Hepatocyte (in vitro differentiated cells): ENCODE results near the gene OBSL1.

Experiments used
- EZH2 ChIP-seq: fragments of 200-600 bp; sonication (generic); IDR thresholded peaks from 2 replicates; pipeline ENCODE4 v1.6.1; 2016; ENCODE audit warnings: antibody characterized with exemption, mild to moderate bottlenecking, borderline replicate concordance
- EZH2phosphoT487 ChIP-seq: fragments of 200-600 bp; sonication (generic); IDR thresholded peaks from one replicate; pipeline ENCODE4 v1.6.1; 2018; ENCODE audit warnings: antibody characterized with exemption, mild to moderate bottlenecking, low read depth, moderate library complexity; ENCODE audit not compliant: unreplicated experiment, severe bottlenecking
- TF ChIP-seq, protein P1 (sequence below): fragments of 200-600 bp; sonication (generic); IDR thresholded peaks from 2 replicates; pipeline ENCODE4 v1.5.1; 2016; ENCODE audit warnings: antibody characterized with exemption, mild to moderate bottlenecking; ENCODE audit not compliant: poor library complexity

DNA sequence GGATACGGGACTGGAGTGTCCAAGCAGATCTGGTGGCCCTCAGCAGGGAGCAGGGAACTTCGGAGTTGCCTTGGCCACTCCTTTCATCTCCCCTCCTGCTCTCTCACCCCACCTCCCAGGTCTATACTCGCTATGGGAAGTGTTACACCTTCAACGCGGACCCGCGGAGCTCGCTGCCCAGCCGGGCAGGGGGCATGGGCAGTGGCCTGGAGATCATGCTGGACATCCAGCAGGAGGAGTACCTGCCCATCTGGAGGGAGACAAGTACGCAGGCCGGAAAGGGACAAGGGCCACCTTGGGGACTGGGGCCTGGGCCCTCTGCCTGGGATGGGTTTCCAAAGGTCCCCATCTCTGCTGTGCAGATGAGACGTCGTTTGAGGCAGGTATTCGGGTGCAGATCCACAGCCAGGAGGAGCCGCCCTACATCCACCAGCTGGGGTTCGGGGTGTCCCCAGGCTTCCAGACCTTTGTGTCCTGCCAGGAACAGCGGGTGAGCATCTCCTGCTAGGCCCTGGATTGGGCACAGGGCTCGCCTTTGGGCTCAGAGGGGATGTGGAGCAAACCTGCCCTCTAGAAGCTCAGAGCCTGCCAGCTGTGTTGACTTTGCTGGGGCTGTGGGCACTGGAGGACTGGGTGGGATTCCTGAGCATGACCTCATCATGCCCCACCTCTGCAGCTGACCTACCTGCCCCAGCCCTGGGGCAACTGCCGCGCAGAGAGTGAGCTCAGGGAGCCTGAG is 39.5 kb downstream of the OBSL1 start:
- TF ChIP-seq, protein P1, sequence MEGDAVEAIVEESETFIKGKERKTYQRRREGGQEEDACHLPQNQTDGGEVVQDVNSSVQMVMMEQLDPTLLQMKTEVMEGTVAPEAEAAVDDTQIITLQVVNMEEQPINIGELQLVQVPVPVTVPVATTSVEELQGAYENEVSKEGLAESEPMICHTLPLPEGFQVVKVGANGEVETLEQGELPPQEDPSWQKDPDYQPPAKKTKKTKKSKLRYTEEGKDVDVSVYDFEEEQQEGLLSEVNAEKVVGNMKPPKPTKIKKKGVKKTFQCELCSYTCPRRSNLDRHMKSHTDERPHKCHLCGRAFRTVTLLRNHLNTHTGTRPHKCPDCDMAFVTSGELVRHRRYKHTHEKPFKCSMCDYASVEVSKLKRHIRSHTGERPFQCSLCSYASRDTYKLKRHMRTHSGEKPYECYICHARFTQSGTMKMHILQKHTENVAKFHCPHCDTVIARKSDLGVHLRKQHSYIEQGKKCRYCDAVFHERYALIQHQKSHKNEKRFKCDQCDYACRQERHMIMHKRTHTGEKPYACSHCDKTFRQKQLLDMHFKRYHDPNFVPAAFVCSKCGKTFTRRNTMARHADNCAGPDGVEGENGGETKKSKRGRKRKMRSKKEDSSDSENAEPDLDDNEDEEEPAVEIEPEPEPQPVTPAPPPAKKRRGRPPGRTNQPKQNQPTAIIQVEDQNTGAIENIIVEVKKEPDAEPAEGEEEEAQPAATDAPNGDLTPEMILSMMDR = no peak
- TF ChIP-seq EZH2phosphoT487 (no peak), EZH2 (no peak)
